Measurements from ENCODE around the gene LRRC75B.

The LRRC75B gene

DNA sequence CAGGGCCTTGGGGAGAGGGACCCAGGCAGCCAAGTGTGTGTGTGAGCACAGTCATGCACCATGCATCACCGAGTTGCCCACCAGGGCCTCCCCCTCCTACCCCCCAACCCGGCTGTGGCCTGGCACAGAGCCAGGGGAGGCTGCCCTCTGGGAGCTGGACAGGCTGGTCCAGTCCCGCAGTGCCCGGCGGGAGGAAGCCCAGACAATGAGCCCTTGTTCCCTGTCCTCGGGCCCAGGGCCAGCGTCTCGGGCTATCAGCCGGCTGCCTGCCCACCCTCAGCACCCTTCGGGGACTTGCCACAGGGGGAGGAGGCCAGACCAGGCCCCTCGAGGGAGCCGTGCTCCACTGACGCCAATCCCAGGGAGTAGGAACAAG, 4.5 kb downstream of the LRRC75B start:
- TF ChIP-seq TAF1 (IDR thresholded peaks at IDR 0.05; ENCODE audit: borderline replicate concordance, insufficient read depth, low read length) (no peak), FOXP2 (optimal IDR thresholded peaks at IDR 0.05; ENCODE audit: borderline replicate concordance, extremely low read depth, extremely low read length, insufficient read depth) (no peak), POLR2AphosphoS5 (IDR thresholded peaks at IDR 0.05; ENCODE audit: low read depth, low read length) (no peak), SIN3A (IDR thresholded peaks at IDR 0.05; ENCODE audit: borderline replicate concordance, insufficient read depth, low read length) (no peak)
- TF ChIP-seq, protein P1, sequence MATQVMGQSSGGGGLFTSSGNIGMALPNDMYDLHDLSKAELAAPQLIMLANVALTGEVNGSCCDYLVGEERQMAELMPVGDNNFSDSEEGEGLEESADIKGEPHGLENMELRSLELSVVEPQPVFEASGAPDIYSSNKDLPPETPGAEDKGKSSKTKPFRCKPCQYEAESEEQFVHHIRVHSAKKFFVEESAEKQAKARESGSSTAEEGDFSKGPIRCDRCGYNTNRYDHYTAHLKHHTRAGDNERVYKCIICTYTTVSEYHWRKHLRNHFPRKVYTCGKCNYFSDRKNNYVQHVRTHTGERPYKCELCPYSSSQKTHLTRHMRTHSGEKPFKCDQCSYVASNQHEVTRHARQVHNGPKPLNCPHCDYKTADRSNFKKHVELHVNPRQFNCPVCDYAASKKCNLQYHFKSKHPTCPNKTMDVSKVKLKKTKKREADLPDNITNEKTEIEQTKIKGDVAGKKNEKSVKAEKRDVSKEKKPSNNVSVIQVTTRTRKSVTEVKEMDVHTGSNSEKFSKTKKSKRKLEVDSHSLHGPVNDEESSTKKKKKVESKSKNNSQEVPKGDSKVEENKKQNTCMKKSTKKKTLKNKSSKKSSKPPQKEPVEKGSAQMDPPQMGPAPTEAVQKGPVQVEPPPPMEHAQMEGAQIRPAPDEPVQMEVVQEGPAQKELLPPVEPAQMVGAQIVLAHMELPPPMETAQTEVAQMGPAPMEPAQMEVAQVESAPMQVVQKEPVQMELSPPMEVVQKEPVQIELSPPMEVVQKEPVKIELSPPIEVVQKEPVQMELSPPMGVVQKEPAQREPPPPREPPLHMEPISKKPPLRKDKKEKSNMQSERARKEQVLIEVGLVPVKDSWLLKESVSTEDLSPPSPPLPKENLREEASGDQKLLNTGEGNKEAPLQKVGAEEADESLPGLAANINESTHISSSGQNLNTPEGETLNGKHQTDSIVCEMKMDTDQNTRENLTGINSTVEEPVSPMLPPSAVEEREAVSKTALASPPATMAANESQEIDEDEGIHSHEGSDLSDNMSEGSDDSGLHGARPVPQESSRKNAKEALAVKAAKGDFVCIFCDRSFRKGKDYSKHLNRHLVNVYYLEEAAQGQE (IDR thresholded peaks at IDR 0.05; ENCODE audit: insufficient read depth in 1 of 2, low read depth in 2 of 2, low read length in 2 of 2): no peak

DNA sequence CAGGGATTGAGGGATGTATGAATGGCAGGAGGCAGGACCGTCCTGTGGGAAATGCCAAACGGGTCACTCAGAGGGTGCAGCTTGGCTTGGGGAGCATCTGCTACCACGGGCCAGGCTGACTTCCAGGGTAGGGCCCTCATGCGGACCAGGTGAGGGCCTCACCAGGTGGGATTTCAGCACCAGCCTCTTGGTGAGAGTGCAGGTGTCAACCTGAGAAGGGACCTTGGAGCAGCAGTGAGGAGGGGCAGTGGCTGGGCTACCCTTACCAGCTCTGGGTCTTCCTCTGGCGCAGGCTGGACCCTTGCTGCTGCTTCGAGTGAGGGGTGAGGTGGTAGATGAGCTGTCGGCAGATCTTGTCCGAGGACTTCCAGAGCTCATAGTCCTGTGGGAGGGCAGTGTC, 4.9 kb downstream of the LRRC75B start:
- no peak for TF ChIP-seq POLR2AphosphoS5 (IDR thresholded peaks at IDR 0.05; ENCODE audit: low read depth, low read length)
- TF ChIP-seq, protein P1 (IDR thresholded peaks at IDR 0.05; ENCODE audit: insufficient read depth in 1 of 2, low read depth in 2 of 2, low read length in 2 of 2): no peak
- TF ChIP-seq TAF1 (IDR thresholded peaks at IDR 0.05; ENCODE audit: borderline replicate concordance, insufficient read depth, low read length): no peak
- no peak for TF ChIP-seq FOXP2 (optimal IDR thresholded peaks at IDR 0.05; ENCODE audit: borderline replicate concordance, extremely low read depth, extremely low read length, insufficient read depth)
- TF ChIP-seq SIN3A (IDR thresholded peaks at IDR 0.05; ENCODE audit: borderline replicate concordance, insufficient read depth, low read length): no peak

DNA sequence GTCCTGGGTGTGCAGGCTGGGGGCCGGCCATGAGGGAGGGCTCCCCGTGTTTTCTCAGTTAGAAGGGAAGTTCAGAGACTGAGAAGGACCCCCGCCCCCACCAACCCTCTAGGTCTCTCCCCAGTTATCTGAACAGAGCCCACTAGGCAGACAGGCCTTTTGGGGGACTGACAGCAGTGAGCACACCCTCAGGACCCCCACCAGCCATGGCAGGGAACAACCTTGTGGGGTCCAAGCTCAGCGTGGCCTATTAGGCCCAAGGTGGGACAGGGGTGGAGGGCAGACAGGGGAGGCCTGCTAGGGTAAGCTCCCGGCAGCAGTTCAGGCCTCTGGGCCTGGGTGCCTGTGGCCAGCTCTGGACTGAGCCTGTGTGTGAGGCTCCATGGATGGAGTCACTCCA, 5.6 kb downstream of the LRRC75B start:
- TF ChIP-seq, protein P1 (IDR thresholded peaks at IDR 0.05; ENCODE audit: insufficient read depth in 1 of 2, low read depth in 2 of 2, low read length in 2 of 2): no peak
- no peak for TF ChIP-seq TAF1 (IDR thresholded peaks at IDR 0.05; ENCODE audit: borderline replicate concordance, insufficient read depth, low read length)
- no peak for TF ChIP-seq FOXP2 (optimal IDR thresholded peaks at IDR 0.05; ENCODE audit: borderline replicate concordance, extremely low read depth, extremely low read length, insufficient read depth)
- no peak for TF ChIP-seq POLR2AphosphoS5 (IDR thresholded peaks at IDR 0.05; ENCODE audit: low read depth, low read length)
- TF ChIP-seq SIN3A (IDR thresholded peaks at IDR 0.05; ENCODE audit: borderline replicate concordance, insufficient read depth, low read length): no peak

DNA sequence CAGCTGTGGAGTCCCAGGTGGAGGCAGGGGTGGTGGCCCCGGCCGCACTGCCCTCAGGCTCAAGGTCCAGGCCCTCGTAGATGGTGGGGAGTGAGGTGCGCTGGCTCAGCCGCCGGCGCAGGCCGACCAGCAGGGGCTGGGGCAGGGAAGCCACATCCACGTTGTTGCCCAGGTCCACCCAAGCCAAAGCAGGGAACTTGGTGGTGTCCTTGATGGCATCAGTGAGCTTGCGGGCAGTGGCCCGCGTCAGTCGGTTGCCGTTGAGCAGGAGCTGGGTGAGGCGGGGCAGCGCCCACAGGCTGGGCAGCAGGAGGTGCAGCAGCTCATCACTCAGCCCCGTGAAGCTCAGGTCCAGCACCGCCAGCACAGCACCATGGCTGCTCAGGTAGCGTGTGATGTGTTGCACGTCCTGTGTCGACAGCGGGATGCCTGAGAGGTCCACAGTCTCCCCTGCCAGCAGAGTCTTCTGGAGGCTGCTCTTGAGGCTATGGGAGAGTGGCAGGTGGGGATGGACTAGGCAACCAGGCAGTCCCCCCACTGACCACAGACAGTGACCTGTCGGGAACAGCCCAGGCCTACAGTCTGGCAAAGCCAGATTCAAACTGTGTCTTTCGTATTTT, 6.8 kb downstream of the LRRC75B start:
- TF ChIP-seq TAF1 (IDR thresholded peaks at IDR 0.05; ENCODE audit: borderline replicate concordance, insufficient read depth, low read length) (no peak), POLR2AphosphoS5 (IDR thresholded peaks at IDR 0.05; ENCODE audit: low read depth, low read length) (no peak), SIN3A (IDR thresholded peaks at IDR 0.05; ENCODE audit: borderline replicate concordance, insufficient read depth, low read length) (no peak), FOXP2 (optimal IDR thresholded peaks at IDR 0.05; ENCODE audit: borderline replicate concordance, extremely low read depth, extremely low read length, insufficient read depth) (no peak)
- TF ChIP-seq, protein P1 (IDR thresholded peaks at IDR 0.05; ENCODE audit: insufficient read depth in 1 of 2, low read depth in 2 of 2, low read length in 2 of 2): no peak

Data from PFSK-1 (cell line).